Pancreas (tissue), 10 donors: Measurements from ENCODE around the gene MRPS15. TPM values are rescaled to one million over a fixed set of nuclear protein-coding genes. Genes with fewer than 3 reads are reported as not detected.
A peak's percentile ranks its signal among the peaks of the same experiment; 100 is the strongest.

ENCODE experiments used
- ATAC-seq, 4 donors: fragments of 200-7000 bp; cut with Tn5 transposase; one replicate each; pipeline versions ENCODE4 v1.8.0 to v1.9.1; 2020; ENCODE audit warnings: mild to moderate bottlenecking in 4 of 4, moderate library complexity in 4 of 4
- DNase-seq, 6 donors: peaks; one replicate each; pipeline ENCODE4 v3.0.0-alpha.2; 2020
- FAIRE-seq: peaks from 2 replicates; lab custom pipeline; 2012; peaks lifted over from hg19 to GRCh38; lab: Jason Lieb, UNC
- H3K27ac ChIP-seq, 4 donors: fragments of 200-600 bp; sonication (generic); 1 replicate in 3 of 4; 2 replicates in 1 of 4; pipeline versions ENCODE4 v1.5.0 to v1.8.0; 2020
- H3K27me3 ChIP-seq, 4 donors: fragments of 200-600 bp; one replicate each; pipeline ENCODE4 v1.8.0; 2021
- H3K36me3 ChIP-seq, 3 donors: fragments of 200-600 bp; sonication (generic) in 1 of 3; one replicate each; pipeline versions ENCODE4 v1.5.0 to v1.8.0; 2020 to 2021
- H3K4me1 ChIP-seq, 3 donors: fragments of 200-600 bp; one replicate each; pipeline ENCODE4 v1.8.0; 2021
- H3K4me3 ChIP-seq, 4 donors: fragments of 200-600 bp; sonication (generic) in 2 of 4; one replicate each; pipeline versions ENCODE4 v1.5.0 to v1.8.0; 2020 to 2021
- H3K9me3 ChIP-seq, 4 donors: fragments of 200-600 bp; one replicate each; pipeline ENCODE4 v1.8.0; 2021
- CTCF ChIP-seq, 4 donors: fragments of 200-600 bp; sonication (generic) in 3 of 4; IDR thresholded peaks; one replicate each; pipeline versions ENCODE4 v1.5.0 to v1.8.0; 2021; ENCODE audit warnings: antibody characterized with exemption in 4 of 4
- WGBS, 2 donors: extraction: QIAGEN DNeasy Blood & Tissue Kit; methylation state at CpG; one replicate each; pipeline ENCODE4 v1.1.7; 2013; 5-methylcytosine and 5-hydroxymethylcytosine counted together
- intact Hi-C, 3 donors: fragments of 100-400 bp; cut with DNase I; formaldehyde crosslinking; loops; one replicate each; pipeline versions ENCODE4 v1.11.1 to v1.14.2; 2022
- polyA plus RNA-seq, 2 donors: library from polyadenylated mRNA; stranded (reverse); fragments of 200-250 nt; gene quantifications; one replicate each; pipeline ENCODE4 v1.2.3, GENCODE V29; 2013
- total RNA-seq, 6 donors: library from RNA; stranded (reverse); fragmentation: NEBNext Ultra II Directional in 4 of 6; extraction: Animal tissue kit (Norgen Biotek cat#: 25700) in 4 of 6; gene quantifications; one replicate each; pipeline versions ENCODE4 v1.2.1 to v1.2.4, GENCODE V29; 2021 to 2023
- donor health status: healthy with polysubstance abuse.
- donor health status: DM: no; HTN: no; CAD: no; lungs with moderate emphysema.
- donor health status: DM: no; HTN: no; CAD: no.
- donor health status: control.
- donor health status: control.
- donor health status: Bipolar disorder and iron deficiency.
- donor health status: DM: yes; HTN: yes; CAD: no.
- donor health status: DM: no; HTN: no; CAD: no.
- donor health status: DM: no; HTN: no; CAD: no.
- donor health status: DM: yes; HTN: yes; CAD: no.

The MRPS15 gene
- total and polyA plus RNA-seq, 8 donors: 20.4 to 79.3 (median 27.0) TPM

GRCh38 chr1:36414384-36414783, 49.8 kb downstream of the MRPS15 start:
- Histone ChIP-seq H3K27ac (no peak overlapping the region), H3K9me3 (no peaks in the 10 kb centered on the region), H3K36me3 (no peaks in the 10 kb centered on the region), H3K27me3 (no peaks in the 10 kb centered on the region), H3K4me3 (no peak overlapping the region), H3K4me1 (no peaks in the 10 kb centered on the region)
- FAIRE-seq (no peak), DNase-seq (no peak), ATAC-seq (no peak)
- intact Hi-C loops: loop anchor here in 2 of 3 donors (10.0 kb wide), 2 partner anchors 70 to 320 kb away; no protein-coding TSS in a partner anchor
- 85 to 87% methylated on average over 4 of the region's 4 CpGs for WGBS, 2 donors
- TF ChIP-seq CTCF (IDR thresholded peaks at IDR 0.05): no peak

GRCh38 chr1:36411674-36412648, 52.2 kb downstream of the MRPS15 start:
- FAIRE-seq: no peak

GRCh38 chr1:36408479-36408878, 55.7 kb downstream of the MRPS15 start:
- FAIRE-seq: no peak
- WGBS, 2 donors: 65 to 69% methylated on average over 2 of the region's 2 CpGs
- Histone ChIP-seq H3K27me3 (no peaks in the 10 kb centered on the region), H3K4me3 (no peak overlapping the region), H3K9me3 (no peaks in the 10 kb centered on the region), H3K4me1 (no peaks in the 10 kb centered on the region), H3K36me3 (no peaks in the 10 kb centered on the region), H3K27ac (no peak overlapping the region)
- no peak for DNase-seq
- TF ChIP-seq CTCF (IDR thresholded peaks at IDR 0.05): no peak
- ATAC-seq: no peak
- intact Hi-C loops: no loop called here

More at GRCh38 chr1:36411674-36412648, 52.2 kb downstream of the MRPS15 start:
- no peaks in the 10 kb centered on the region for H3K27me3 ChIP-seq
- TF ChIP-seq CTCF (IDR thresholded peaks at IDR 0.05): no peak
- DNase-seq: no peak
- no peaks in the 10 kb centered on the region for H3K4me1 ChIP-seq
- no peaks in the 10 kb centered on the region for H3K9me3 ChIP-seq
- ATAC-seq: peak in 3 of 4 donors; percentile 55 to 81 (median 56)
- WGBS, 2 donors: 46 to 53% methylated on average over 11 of the region's 11 CpGs
- H3K4me3 ChIP-seq: no peak overlapping the region
- intact Hi-C loops: loop anchor here in 2 of 3 donors (10.0 kb wide), 2 partner anchors 67 to 317 kb away; no protein-coding TSS in a partner anchor
- H3K27ac ChIP-seq: no peak overlapping the region
- no peaks in the 10 kb centered on the region for H3K36me3 ChIP-seq

GRCh38 chr1:36406440-36406839, 57.7 kb downstream of the MRPS15 start:
- Histone ChIP-seq H3K27ac (no peak overlapping the region), H3K4me3 (no peak overlapping the region), H3K9me3 (no peaks in the 10 kb centered on the region), H3K4me1 (no peaks in the 10 kb centered on the region), H3K36me3 (no peaks in the 10 kb centered on the region), H3K27me3 (no peaks in the 10 kb centered on the region)
- DNase-seq: no peak
- 73 to 81% methylated on average over 1 of the region's 1 CpG for WGBS, 2 donors
- no peak for TF ChIP-seq CTCF (IDR thresholded peaks at IDR 0.05)
- FAIRE-seq: no peak
- ATAC-seq: no peak
- intact Hi-C loops: no loop called here

Other genes starting within 250 kb of the MRPS15 start
- 10 to 100 TPM; 24.0 to 54.7 (median 34.8) TPM for gene THRAP3, start 239.9 kb downstream of the MRPS15 start, total RNA-seq
- gene THRAP3, start 239.9 kb downstream of the MRPS15 start, polyA plus RNA-seq: 10 to 100 TPM; 17.0 to 27.5 TPM
- 1 to 10 TPM in 2 of 6 donors, under 1 TPM in 4; 0.41 to 1.7 (median 0.58) TPM for gene SH3D21, start 158.0 kb downstream of the MRPS15 start, total RNA-seq
- 1 to 10 TPM; 1.7 to 2.6 TPM for gene SH3D21, start 158.0 kb downstream of the MRPS15 start, polyA plus RNA-seq
- 10 to 100 TPM in 1 of 6 donors, 1 to 10 TPM in 5; 3.3 to 11.4 (median 3.9) TPM for gene EVA1B, start 140.7 kb downstream of the MRPS15 start, total RNA-seq
- 10 to 100 TPM; 13.3 to 14.0 TPM for gene EVA1B, start 140.7 kb downstream of the MRPS15 start, polyA plus RNA-seq
- 10 to 100 TPM; 32.9 to 68.1 (median 40.8) TPM for gene STK40, start 78.5 kb downstream of the MRPS15 start, total RNA-seq
- 10 to 100 TPM; 21.2 to 26.2 TPM for gene STK40, start 78.5 kb downstream of the MRPS15 start, polyA plus RNA-seq
- 10 to 100 TPM in 5 of 6 donors, 1 to 10 TPM in 1; 9.5 to 16.4 (median 13.5) TPM for gene LSM10, start 66.5 kb downstream of the MRPS15 start, total RNA-seq
- gene LSM10, start 66.5 kb downstream of the MRPS15 start, polyA plus RNA-seq: 10 to 100 TPM; 21.4 to 26.9 TPM
- gene OSCP1, start 13.9 kb downstream of the MRPS15 start, total RNA-seq: 1 to 10 TPM; 3.3 to 5.6 (median 4.7) TPM
- 1 to 10 TPM; 5.2 to 9.8 TPM for gene OSCP1, start 13.9 kb downstream of the MRPS15 start, polyA plus RNA-seq
- 10 to 100 TPM in 1 of 6 donors, 1 to 10 TPM in 4, under 1 TPM in 1; 0.47 to 13.4 (median 3.4) TPM for gene CSF3R, start 18.5 kb upstream of the MRPS15 start, total RNA-seq
- 1 to 10 TPM; 2.4 to 2.9 TPM for gene CSF3R, start 18.5 kb upstream of the MRPS15 start, polyA plus RNA-seq